HEK293T (cell line): Measurements from ENCODE around the gene STPG1.

Experiments used
- CTCF ChIA-PET: fragments of 350-600 bp; formaldehyde crosslinking; extraction: SDS; loops from one replicate; lab custom pipeline; 2021; ENCODE audit warnings: antibody characterized with exemption, inconsistent platforms; lab: Yijun Ruan, JAX
- POLR2A ChIA-PET: fragments of 350-600 bp; formaldehyde crosslinking; extraction: SDS; loops from one replicate; lab custom pipeline; 2020; ENCODE audit warnings: antibody characterized with exemption, inconsistent platforms; lab: Yijun Ruan, JAX
- DNase-seq: peaks from one replicate; pipeline ENCODE4 v3.0.0; 2012; ENCODE audit warnings: mixed read lengths; ENCODE audit errors: extremely low spot score
- ARNT ChIP-seq: fragments of 450-650 bp; IDR thresholded peaks from 2 replicates; pipeline ENCODE4 v1.6.1; 2017; ENCODE audit warnings: mild to moderate bottlenecking
- BHLHE40 ChIP-seq: fragments of 450-650 bp; IDR thresholded peaks from 2 replicates; pipeline ENCODE4 v1.6.1; 2016; ENCODE audit warnings: mild to moderate bottlenecking, moderate library complexity, borderline replicate concordance
- CTBP1 ChIP-seq: fragments of 450-650 bp; IDR thresholded peaks from 2 replicates; pipeline ENCODE4 v1.6.1; 2016; ENCODE audit warnings: borderline replicate concordance
- ELF4 ChIP-seq: fragments of 450-650 bp; IDR thresholded peaks from 2 replicates; pipeline ENCODE4 v1.6.1; 2017; ENCODE audit warnings: antibody characterized with exemption
- FOXA1 ChIP-seq: fragments of 450-650 bp; IDR thresholded peaks from 2 replicates; pipeline ENCODE4 v1.6.1; 2016; ENCODE audit warnings: mild to moderate bottlenecking
- FOXK2 ChIP-seq: fragments of 450-650 bp; IDR thresholded peaks from 2 replicates; pipeline ENCODE4 v1.6.1; 2016; ENCODE audit warnings: mild to moderate bottlenecking
- FOXM1 ChIP-seq: fragments of 450-650 bp; IDR thresholded peaks from 2 replicates; pipeline ENCODE4 v1.6.1; 2017; ENCODE audit warnings: mild to moderate bottlenecking, borderline replicate concordance
- HDGF ChIP-seq: fragments of 450-650 bp; IDR thresholded peaks from 2 replicates; pipeline ENCODE4 v1.6.1; 2017; ENCODE audit warnings: antibody characterized with exemption, borderline replicate concordance
- L3MBTL2 ChIP-seq: fragments of 450-650 bp; conservative IDR thresholded peaks from 2 replicates; pipeline ENCODE4 v1.6.1; 2016; ENCODE audit warnings: mild to moderate bottlenecking
- LEF1 ChIP-seq: fragments of 450-650 bp; IDR thresholded peaks from 2 replicates; pipeline ENCODE4 v1.6.1; 2017; ENCODE audit warnings: mild to moderate bottlenecking, borderline replicate concordance
- NFRKB ChIP-seq: fragments of 450-650 bp; IDR thresholded peaks from 2 replicates; pipeline ENCODE4 v1.6.1; 2016; ENCODE audit warnings: mild to moderate bottlenecking, moderate library complexity
- SP1 ChIP-seq: fragments of 450-650 bp; IDR thresholded peaks from 2 replicates; pipeline ENCODE4 v1.6.1; 2017
- SUZ12 ChIP-seq: fragments of 450-650 bp; IDR thresholded peaks from 2 replicates; pipeline ENCODE4 v1.6.1; 2016; ENCODE audit warnings: mild to moderate bottlenecking
- TARDBP ChIP-seq: fragments of 450-650 bp; IDR thresholded peaks from 2 replicates; pipeline ENCODE4 v1.6.1; 2016
- ZNF384 ChIP-seq: fragments of 450-650 bp; IDR thresholded peaks from 2 replicates; pipeline ENCODE4 v1.6.1; 2016
- TF ChIP-seq, protein P1 (sequence below): fragments of 450-650 bp; IDR thresholded peaks from 2 replicates; pipeline ENCODE4 v1.6.1; 2016

The STPG1 gene

DNA sequence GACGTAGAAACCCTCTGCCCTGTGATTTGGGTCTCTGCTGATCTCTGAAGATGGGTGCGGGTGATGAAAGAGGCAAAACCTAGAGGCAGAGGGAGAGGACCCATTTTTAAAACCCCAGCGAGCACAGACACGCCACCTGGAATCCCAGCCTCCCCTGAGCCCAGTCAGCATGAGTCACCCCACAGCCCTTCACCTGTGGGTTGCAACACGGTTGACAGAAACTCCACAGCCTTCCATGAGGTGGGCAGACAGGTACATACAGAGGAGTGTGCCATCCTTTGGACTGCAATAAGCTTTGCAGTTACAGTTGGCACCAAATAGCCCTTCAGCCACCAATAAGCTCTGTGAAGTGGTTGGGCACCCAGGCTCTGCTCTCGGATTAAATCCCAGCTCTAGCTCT lies 96.5 kb downstream of the STPG1 start:
- TF ChIP-seq SUZ12 (no peak), ZNF384 (no peak), FOXK2 (no peak), FOXA1 (no peak), SP1 (no peak), NFRKB (no peak), FOXM1 (no peak), TARDBP (no peak), L3MBTL2 (no peak), HDGF (no peak), BHLHE40 (no peak), CTBP1 (no peak), LEF1 (no peak), ELF4 (no peak), ARNT (no peak)
- TF ChIP-seq, protein P1, sequence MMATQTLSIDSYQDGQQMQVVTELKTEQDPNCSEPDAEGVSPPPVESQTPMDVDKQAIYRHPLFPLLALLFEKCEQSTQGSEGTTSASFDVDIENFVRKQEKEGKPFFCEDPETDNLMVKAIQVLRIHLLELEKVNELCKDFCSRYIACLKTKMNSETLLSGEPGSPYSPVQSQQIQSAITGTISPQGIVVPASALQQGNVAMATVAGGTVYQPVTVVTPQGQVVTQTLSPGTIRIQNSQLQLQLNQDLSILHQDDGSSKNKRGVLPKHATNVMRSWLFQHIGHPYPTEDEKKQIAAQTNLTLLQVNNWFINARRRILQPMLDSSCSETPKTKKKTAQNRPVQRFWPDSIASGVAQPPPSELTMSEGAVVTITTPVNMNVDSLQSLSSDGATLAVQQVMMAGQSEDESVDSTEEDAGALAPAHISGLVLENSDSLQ, result no peak
- POLR2A ChIA-PET, result no interaction called here
- DNase-seq, result no peak
- CTCF ChIA-PET, result interaction anchor here (1.3 to 1.4 kb wide), 2 partner anchors 12 to 75 kb away, joined by 3 to 6 read pairs; no protein-coding TSS in a partner anchor

DNA sequence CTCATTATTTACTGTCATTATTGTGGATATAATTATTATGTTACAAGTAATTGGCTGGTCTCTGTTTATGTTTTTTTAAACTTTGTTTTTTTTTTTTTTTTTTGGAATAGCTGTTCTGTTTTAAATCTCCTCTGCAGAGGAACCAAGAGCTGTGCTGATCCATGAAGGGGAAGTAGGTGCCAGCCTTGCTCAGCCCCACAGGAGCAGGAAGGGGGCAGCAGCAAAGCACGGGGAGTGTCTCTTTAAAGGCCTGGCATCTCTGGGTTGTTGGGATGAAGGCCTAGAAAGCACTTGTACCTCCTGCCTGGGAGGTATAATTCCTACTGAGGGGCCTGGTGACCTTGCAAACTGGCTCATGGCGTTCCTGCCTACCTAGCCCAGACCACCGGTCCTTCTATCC lies 96.9 kb downstream of the STPG1 start:
- DNase-seq, result no peak
- CTCF ChIA-PET, result interaction anchor here (1.3 kb wide), 1 partner anchor 11 kb away, joined by 6 read pairs; no protein-coding TSS in a partner anchor
- POLR2A ChIA-PET, result interaction anchor here (0.7 kb wide), 1 partner anchor 8 kb away, joined by 3 read pairs; no protein-coding TSS in a partner anchor
- TF ChIP-seq L3MBTL2, result no peak

DNA sequence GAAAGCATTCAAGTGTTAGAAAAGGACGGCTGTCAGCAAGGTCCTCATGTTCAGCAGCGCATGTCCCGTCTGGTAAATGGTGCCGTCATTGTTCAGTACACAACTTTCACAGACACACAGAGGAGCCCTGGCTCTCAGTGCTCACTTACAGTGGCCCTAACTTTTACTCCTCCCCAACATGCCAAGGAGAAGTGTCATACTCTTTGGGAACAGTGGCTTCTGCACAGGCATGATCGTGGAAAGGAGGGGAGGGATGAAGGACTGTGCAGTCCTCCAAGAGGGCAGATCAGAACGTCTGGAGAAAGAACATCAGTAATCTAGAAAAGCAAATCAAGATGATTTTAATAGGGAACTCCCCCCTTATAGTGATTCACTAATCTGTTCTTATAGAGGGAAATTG lies 98.2 kb downstream of the STPG1 start:
- no peak for TF ChIP-seq SUZ12
- TF ChIP-seq L3MBTL2, result no peak
- no peak for TF ChIP-seq HDGF
- TF ChIP-seq NFRKB, result no peak
- TF ChIP-seq ZNF384, result no peak
- TF ChIP-seq, protein P1, result no peak
- no peak for TF ChIP-seq FOXM1
- TF ChIP-seq ARNT, result no peak
- no peak for TF ChIP-seq FOXK2
- TF ChIP-seq BHLHE40, result no peak
- TF ChIP-seq TARDBP, result no peak
- TF ChIP-seq LEF1, result no peak
- no peak for TF ChIP-seq CTBP1
- no peak for TF ChIP-seq SP1
- TF ChIP-seq ELF4, result no peak
- TF ChIP-seq FOXA1, result no peak
- DNase-seq, result no peak
- POLR2A ChIA-PET, result no interaction called here
- CTCF ChIA-PET, result no interaction called here

DNA sequence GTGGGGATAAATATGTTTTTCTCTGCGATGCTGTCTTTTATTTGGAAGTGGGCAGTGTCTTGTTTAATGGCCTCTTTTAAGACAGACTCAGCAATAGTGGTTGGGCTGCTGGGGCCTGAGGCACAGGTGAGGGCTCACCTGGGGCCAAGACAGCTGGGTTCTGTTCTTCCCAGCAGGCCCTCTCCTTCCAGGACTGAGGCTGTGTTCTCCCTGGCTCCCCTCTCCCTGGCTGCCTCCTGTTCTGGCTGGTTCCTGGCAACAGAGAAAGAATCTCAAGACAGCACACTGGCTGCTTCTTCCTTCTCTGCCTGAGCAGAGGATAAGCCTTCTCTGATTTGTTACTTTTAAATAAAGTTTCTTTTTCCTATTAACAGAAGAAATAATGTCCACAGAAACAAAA lies 101.8 kb downstream of the STPG1 start:
- ChIA-PET CTCF (interaction anchor here (0.6 to 1.5 kb wide), 2 partner anchors 80 to 1537 kb away, joined by 4 read pairs; no protein-coding TSS in a partner anchor), POLR2A (interaction anchor here (1.6 kb wide), 1 partner anchor 10 kb away, joined by 9 read pairs; no protein-coding TSS in a partner anchor)
- TF ChIP-seq CTBP1 (no peak), FOXK2 (no peak), FOXA1 (no peak), BHLHE40 (no peak), SUZ12 (no peak), HDGF (no peak), FOXM1 (no peak), ELF4 (no peak), LEF1 (no peak)
- no peak for DNase-seq

DNA sequence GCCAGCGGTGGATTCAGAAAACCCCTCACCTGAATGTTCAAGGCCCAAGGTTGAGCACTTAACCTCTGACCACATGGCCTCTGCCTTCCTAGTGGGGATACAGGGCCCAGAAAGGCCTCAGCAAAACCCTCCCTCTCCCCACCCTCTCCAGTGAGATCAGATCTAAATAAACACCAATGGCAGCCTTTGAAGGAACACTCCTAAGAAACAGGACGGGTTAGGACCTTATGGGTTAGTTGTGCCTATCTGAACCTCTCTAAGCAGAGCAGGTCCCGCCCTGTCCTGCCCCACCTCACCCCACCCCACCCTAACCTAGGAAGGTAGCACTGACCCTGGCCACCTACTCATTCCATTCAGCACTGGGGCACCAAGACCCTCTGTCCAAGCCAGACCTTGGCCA lies 102.3 kb downstream of the STPG1 start:
- POLR2A ChIA-PET, result no interaction called here
- CTCF ChIA-PET, result no interaction called here
- TF ChIP-seq L3MBTL2 (no peak), TARDBP (no peak), SP1 (no peak), ELF4 (no peak), ZNF384 (no peak), ARNT (no peak), FOXA1 (no peak), BHLHE40 (no peak)
- TF ChIP-seq, protein P1, result no peak
- DNase-seq, result no peak

DNA sequence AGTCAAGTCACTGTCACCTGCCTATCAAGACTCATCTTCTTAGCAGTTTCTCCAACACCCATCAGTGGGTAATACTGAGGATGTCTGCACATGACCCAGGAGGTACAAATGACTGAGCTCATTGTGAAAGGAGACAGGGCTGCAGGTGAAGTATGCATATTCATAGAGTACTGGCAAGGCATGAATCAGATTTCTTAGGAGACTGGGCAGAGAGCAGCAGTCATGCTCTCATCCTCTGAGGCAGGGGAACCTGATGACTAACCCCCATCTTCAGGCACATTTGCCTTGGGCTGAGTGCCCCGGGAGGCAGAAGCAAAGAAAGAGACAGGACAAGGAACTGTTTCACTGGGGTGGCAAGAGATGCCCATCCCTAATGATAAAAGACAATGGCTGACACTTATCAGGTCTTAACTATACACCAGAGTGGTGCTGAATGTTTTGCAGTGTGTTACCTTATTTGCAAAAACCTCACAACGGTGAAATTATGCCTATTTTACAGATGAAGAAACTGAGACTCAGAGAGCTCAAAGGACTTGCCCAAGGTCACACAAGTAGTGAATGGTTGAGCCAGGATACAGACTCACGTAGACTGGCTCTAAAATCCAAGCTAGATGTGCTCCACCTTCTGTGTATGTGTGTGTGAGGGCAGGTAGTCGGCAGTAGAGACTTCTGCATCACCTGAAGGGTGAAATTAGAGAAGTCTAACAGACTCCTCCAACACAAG lies 103.7 kb downstream of the STPG1 start:
- POLR2A ChIA-PET, result interaction anchor here (0.7 to 1.1 kb wide), 2 partner anchors 11 to 73 kb away, joined by 3 to 4 read pairs; no protein-coding TSS in a partner anchor
- CTCF ChIA-PET, result no interaction called here
- DNase-seq, result no peak
- TF ChIP-seq ARNT, result no peak
